Esophagus squamous epithelium (tissue), 5 donors: ENCODE measurements around the gene BRWD1. TPM values are rescaled to one million over a fixed set of nuclear protein-coding genes. Genes with fewer than 3 reads are reported as not detected.
A peak's percentile ranks its signal among the peaks of the same experiment; 100 is the strongest.
"Not testable (repeated sequence)": the region's sequence is repeated elsewhere in the genome, so short reads cannot be mapped to it uniquely, and the experiment has no call there.

Experiments used
- DNase-seq: peaks from one replicate; lab custom pipeline; 2025; lab: John Stamatoyannopoulos, UW
- H3K27ac ChIP-seq, 4 donors: fragments of 200-600 bp; sonication (generic); one replicate each; pipeline ENCODE4 v1.5.1; 2016 to 2019; ENCODE audit warnings: mild to moderate bottlenecking in 1 of 4
- H3K27me3 ChIP-seq, 4 donors: fragments of 200-600 bp; sonication (generic); 1 replicate in 3 of 4; 2 replicates in 1 of 4; pipeline versions ENCODE4 v1.5.1 to v1.6.0; 2017 to 2021; ENCODE audit warnings: antibody characterized with exemption in 1 of 4
- H3K36me3 ChIP-seq, 3 donors: fragments of 200-600 bp; sonication (generic); one replicate each; pipeline ENCODE4 v1.5.1; 2016 to 2019
- H3K4me1 ChIP-seq, 3 donors: fragments of 200-600 bp; sonication (generic); one replicate each; pipeline ENCODE4 v1.5.1; 2017 to 2019
- H3K4me3 ChIP-seq, 4 donors: fragments of 200-600 bp; sonication (generic); 1 replicate in 3 of 4; 2 replicates in 1 of 4; pipeline ENCODE4 v1.5.1; 2016 to 2019; ENCODE audit warnings: mild to moderate bottlenecking in 2 of 4, moderate library complexity in 1 of 4
- H3K9me3 ChIP-seq, 3 donors: fragments of 200-600 bp; sonication (generic); one replicate each; pipeline ENCODE4 v1.5.1; 2016 to 2019
- CTCF ChIP-seq, 6 experiments: fragments of 450-650 bp in 4 of 6; fragments of 200-600 bp in 2 of 6; sonication (generic) in 2 of 6; IDR thresholded peaks; one replicate each; pipeline ENCODE4 v1.5.1; 2016 to 2019; ENCODE audit warnings: antibody characterized with exemption in 6 of 6, mild to moderate bottlenecking in 4 of 6, moderate library complexity in 4 of 6
- POLR2A ChIP-seq, 4 donors: fragments of 450-650 bp; IDR thresholded peaks; one replicate each; pipeline ENCODE4 v1.6.1; 2017; ENCODE audit warnings: antibody characterized with exemption in 4 of 4, mild to moderate bottlenecking in 4 of 4, moderate library complexity in 3 of 4
- WGBS, 2 donors: methylation state at CpG; one replicate each; pipeline ENCODE4 v1.1.5; 2018; 5-methylcytosine and 5-hydroxymethylcytosine counted together
- intact Hi-C: fragments of 100-400 bp; cut with DNase I; formaldehyde crosslinking; loops from one replicate; pipeline ENCODE4 v1.15.0; 2022
- small RNA-seq, 4 donors: library from RNA; depleted of rRNA; stranded (forward); fragments of <200 nt; gene quantifications; one replicate each; pipeline ENCODE3, GENCODE V24; 2016
- total RNA-seq, 4 donors: library from RNA; depleted of rRNA; stranded (reverse); fragments of >200 nt; gene quantifications; one replicate each; pipeline ENCODE4 v1.1.0, GENCODE V29; 2016
- donor health status: DM: yes; HTN: yes; CAD: no.

Gene BRWD1
- total RNA-seq, 4 donors from 2014 or later = 22.1 to 57.2 (median 26.0) TPM

GRCh38 chr21:39136711-39137110 is 176.7 kb downstream of the BRWD1 start:
- no peak for DNase-seq
- Histone ChIP-seq H3K36me3 (no peaks in the 10 kb centered on the region), H3K9me3 (no peaks in the 10 kb centered on the region), H3K4me1 (peaks cover 0 to 25% (median 11%) of the 10 kb centered on the region in 3 donors), H3K4me3 (no peak overlapping the region), H3K27me3 (no peaks in the 10 kb centered on the region), H3K27ac (peak overlapping the region in 1 of 4 donors; percentile 38)
- 59 to 60% methylated on average over 4 to 5 of the region's 5 CpGs for WGBS, 2 donors
- intact Hi-C loops = loop anchor here (5.0 to 10.0 kb wide), 2 partner anchors 332 to 404 kb away; partner anchors contain the start of gene ETS2
- TF ChIP-seq POLR2A (IDR thresholded peaks at IDR 0.05) (no peak), CTCF (IDR thresholded peaks at IDR 0.05) (no peak)

GRCh38 chr21:39136138-39136537 is 177.3 kb downstream of the BRWD1 start:
- not testable (repeated sequence) for H3K27ac ChIP-seq, DNase-seq, H3K9me3 ChIP-seq, H3K27me3 ChIP-seq, H3K36me3 ChIP-seq, H3K4me3 ChIP-seq
- intact Hi-C loops = loop anchor here (5.0 to 10.0 kb wide), 2 partner anchors 331 to 404 kb away; partner anchors contain the start of gene ETS2
- peaks cover 0 to 25% (median 11%) of the 10 kb centered on the region in 3 donors for H3K4me1 ChIP-seq
- 34 to 35% methylated on average over 5 to 6 of the region's 8 CpGs for WGBS, 2 donors
- peak in 4 of 6 experiments; percentile 37 to 63 (median 54) for TF ChIP-seq CTCF (IDR thresholded peaks at IDR 0.05)

- intact Hi-C loops = loop anchor here (10.0 kb wide), 1 partner anchor 330 kb away; the partner anchor contains the start of gene ETS2
- 89% methylated on average over 15 of the region's 15 CpGs for WGBS, 2 donors
- no peak for DNase-seq
These were observed 179.1 kb downstream of the BRWD1 start for GRCh38 chr21:39134288-39134810.

More at GRCh38 chr21:39134288-39134810, 179.1 kb downstream of the BRWD1 start:
- peaks cover 0 to 7% (median 0%) of the 10 kb centered on the region in 3 donors for H3K9me3 ChIP-seq
- TF ChIP-seq POLR2A (IDR thresholded peaks at IDR 0.05) = no peak
- TF ChIP-seq CTCF (IDR thresholded peaks at IDR 0.05) = no peak
- H3K36me3 ChIP-seq = no peaks in the 10 kb centered on the region
- peaks cover 0 to 25% (median 11%) of the 10 kb centered on the region in 3 donors for H3K4me1 ChIP-seq
- no peak overlapping the region for H3K27ac ChIP-seq
- H3K27me3 ChIP-seq = no peaks in the 10 kb centered on the region
- no peak overlapping the region for H3K4me3 ChIP-seq

Small RNA genes within 50 kb of the gene (small RNA-seq; reads per million reads assigned to genes)
- gene RF00019 = 0 reads per million in 4 donors

Other genes with a start within 250 kb of the BRWD1 start
- gene PSMG1, start 130.2 kb downstream of the BRWD1 start, total RNA-seq = 10 to 100 TPM; 33.8 to 56.5 (median 45.8) TPM
- 100 to 1,000 TPM; 114 to 193 (median 144) TPM for gene HMGN1, start 35.5 kb upstream of the BRWD1 start, total RNA-seq
- gene LCA5L, start 132.1 kb upstream of the BRWD1 start, total RNA-seq = 1 to 10 TPM in 1 of 4 donors, under 1 TPM in 2, not detected in 1; 0.44 to 1.7 (median 0.82) TPM
- gene SH3BGR, start 138.3 kb upstream of the BRWD1 start, total RNA-seq = 100 to 1,000 TPM in 1 of 4 donors, 1 to 10 TPM in 2, under 1 TPM in 1; 0.75 to 116 (median 4.2) TPM